H9 (cell line): Measurements from ENCODE around the gene ARHGAP15. TPM values are rescaled to one million over a fixed set of nuclear protein-coding genes. Genes with fewer than 3 reads are reported as not detected.
A peak's percentile ranks its signal among the peaks of the same experiment; 100 is the strongest.

Experiments
- DNase-seq: peaks from one replicate; pipeline ENCODE4 v3.0.0-alpha.2; 2017
- H2AFZ ChIP-seq: one replicate; pipeline ENCODE4 v1.6.1; 2013; ENCODE audit warnings: mild to moderate bottlenecking, low read length, control low read depth, moderate library complexity
- H2AK5ac ChIP-seq: 2 replicates; pipeline ENCODE4 v1.6.1; 2013; ENCODE audit warnings: low read length, control low read depth, mixed read lengths; ENCODE audit not compliant: insufficient read length
- H2BK120ac ChIP-seq: one replicate; pipeline ENCODE4 v1.6.1; 2013; ENCODE audit warnings: low read depth, mild to moderate bottlenecking, low read length, control low read depth, inconsistent platforms; ENCODE audit not compliant: poor library complexity, severe bottlenecking
- H2BK12ac ChIP-seq: 2 replicates; pipeline ENCODE4 v1.6.1; 2013; ENCODE audit warnings: low read length, control low read depth, mixed read lengths, low read depth; ENCODE audit not compliant: insufficient read length
- H2BK15ac ChIP-seq: 2 replicates; pipeline ENCODE4 v1.6.1; 2013; ENCODE audit warnings: low read depth, low read length, control low read depth
- H2BK20ac ChIP-seq: one replicate; pipeline ENCODE4 v1.6.1; 2013; ENCODE audit warnings: low read depth, mild to moderate bottlenecking, low read length, control low read depth, inconsistent platforms; ENCODE audit not compliant: poor library complexity, severe bottlenecking
- H2BK5ac ChIP-seq: 2 replicates; pipeline ENCODE4 v1.6.1; 2013; ENCODE audit warnings: low read length, control low read depth, mixed read lengths; ENCODE audit not compliant: insufficient read length
- H3K14ac ChIP-seq: 2 replicates; pipeline ENCODE4 v1.6.1; 2013; ENCODE audit warnings: low read length, control low read depth; ENCODE audit not compliant: insufficient read depth
- H3K18ac ChIP-seq: 2 replicates; pipeline ENCODE4 v1.6.1; 2013; ENCODE audit warnings: low read depth, mild to moderate bottlenecking, mixed read lengths, low read length, control low read depth; ENCODE audit not compliant: insufficient read length
- H3K23ac ChIP-seq: 2 replicates; pipeline ENCODE4 v1.6.1; 2013; ENCODE audit warnings: low read length, control low read depth, mixed read lengths, low read depth; ENCODE audit not compliant: insufficient read length
- H3K23me2 ChIP-seq: 2 replicates; pipeline ENCODE4 v1.6.1; 2013; ENCODE audit warnings: low read depth, mild to moderate bottlenecking, mixed read lengths, low read length, control low read depth; ENCODE audit not compliant: insufficient read length, poor library complexity, severe bottlenecking
- H3K27ac ChIP-seq: 2 replicates; pipeline ENCODE4 v1.5.1; 2013; ENCODE audit warnings: low read length, control low read depth, mixed read lengths, low read depth; ENCODE audit not compliant: insufficient read length
- H3K27me3 ChIP-seq: 2 replicates; pipeline ENCODE4 v1.6.1; 2013; ENCODE audit warnings: low read length, control low read depth, inconsistent platforms; ENCODE audit not compliant: insufficient read depth
- H3K4ac ChIP-seq: 2 replicates; pipeline ENCODE4 v1.6.1; 2013; ENCODE audit warnings: low read depth, mild to moderate bottlenecking, control low read depth, inconsistent platforms, low read length, moderate library complexity
- H3K4me1 ChIP-seq: 2 replicates; pipeline ENCODE4 v1.6.1; 2013; ENCODE audit warnings: low read length, control low read depth, inconsistent platforms; ENCODE audit not compliant: insufficient read depth
- H3K4me2 ChIP-seq: 2 replicates; pipeline ENCODE4 v1.6.1; 2013; ENCODE audit warnings: low read length, control low read depth, mixed read lengths; ENCODE audit not compliant: insufficient read length, insufficient read depth
- H3K56ac ChIP-seq: 2 replicates; pipeline ENCODE4 v1.6.1; 2013; ENCODE audit warnings: low read depth, mild to moderate bottlenecking, mixed read lengths, low read length, control low read depth; ENCODE audit not compliant: insufficient read length
- H3K79me1 ChIP-seq: 2 replicates; pipeline ENCODE4 v1.6.1; 2013; ENCODE audit warnings: low read depth, mild to moderate bottlenecking, moderate library complexity, low read length, control low read depth, inconsistent platforms; ENCODE audit not compliant: insufficient read depth, poor library complexity, severe bottlenecking
- H3K79me2 ChIP-seq: 2 replicates; pipeline ENCODE4 v1.6.1; 2013; ENCODE audit warnings: low read length, control low read depth, inconsistent platforms; ENCODE audit not compliant: insufficient read depth
- H3K9ac ChIP-seq: 2 replicates; pipeline ENCODE4 v1.6.1; 2013; ENCODE audit warnings: low read length, control low read depth, mixed read lengths; ENCODE audit not compliant: insufficient read length; ENCODE audit errors: extremely low read depth
- H3K9me3 ChIP-seq: one replicate; pipeline ENCODE4 v1.6.1; 2013; ENCODE audit warnings: low read depth, low read length, inconsistent platforms; ENCODE audit not compliant: control insufficient read depth
- H3T11ph ChIP-seq: one replicate; pipeline ENCODE4 v1.6.1; 2013; ENCODE audit warnings: mild to moderate bottlenecking, low read length, control low read depth, inconsistent platforms
- H4K20me1 ChIP-seq: one replicate; pipeline ENCODE4 v1.6.1; 2013; ENCODE audit not compliant: control insufficient read depth, insufficient read length, insufficient read depth
- H4K5ac ChIP-seq: 2 replicates; pipeline ENCODE4 v1.6.1; 2013; ENCODE audit warnings: low read depth, mild to moderate bottlenecking, mixed read lengths, low read length, control low read depth; ENCODE audit not compliant: insufficient read length
- H4K8ac ChIP-seq: replicated peaks from 2 replicates; pipeline ENCODE4 v1.6.1; 2013; ENCODE audit warnings: low read length, control low read depth, mixed read lengths, low read depth; ENCODE audit not compliant: insufficient read length
- H4K91ac ChIP-seq: 2 replicates; pipeline ENCODE4 v1.6.1; 2013; ENCODE audit warnings: low read depth, mild to moderate bottlenecking, moderate library complexity, mixed read lengths, low read length, control low read depth; ENCODE audit not compliant: insufficient read length
- H3K27ac Mint-ChIP-seq, 3 experiments: 2 replicates in 2 of 3; 3 replicates in 1 of 3; pipeline ENCODE4 v1.8.0; 2020 to 2021; ENCODE audit warnings: mixed read lengths in 3 of 3, mild to moderate bottlenecking in 1 of 3, moderate library complexity in 1 of 3
- H3K27me3 Mint-ChIP-seq: 2 replicates; pipeline ENCODE4 v1.8.0; 2021; ENCODE audit warnings: low read depth, mild to moderate bottlenecking, moderate library complexity, mixed read lengths
- H3K36me3 Mint-ChIP-seq, 3 experiments: 2 replicates in 2 of 3; 3 replicates in 1 of 3; pipeline ENCODE4 v1.8.0; 2020 to 2021; ENCODE audit warnings: low read depth in 3 of 3, mixed read lengths in 3 of 3; ENCODE audit not compliant: insufficient read depth in 1 of 3
- H3K4me1 Mint-ChIP-seq, 2 experiments: 2 replicates each; pipeline ENCODE4 v1.8.0; 2020; ENCODE audit warnings: mixed read lengths in 2 of 2
- H3K4me3 Mint-ChIP-seq, 2 experiments: 2 replicates in 1 of 2; 3 replicates in 1 of 2; pipeline ENCODE4 v1.8.0; 2020 to 2021; ENCODE audit warnings: mild to moderate bottlenecking in 2 of 2, mixed read lengths in 2 of 2, moderate library complexity in 1 of 2
- H3K9me3 Mint-ChIP-seq, 2 experiments: 2 replicates in 1 of 2; 3 replicates in 1 of 2; pipeline ENCODE4 v1.8.0; 2020; ENCODE audit warnings: mild to moderate bottlenecking in 2 of 2, mixed read lengths in 2 of 2, moderate library complexity in 1 of 2
- WGBS: extraction: QIAGEN DNeasy Blood & Tissue Kit; methylation state at CpG from one replicate; pipeline ENCODE4 v1.1.7; 2013; ENCODE audit warnings: missing lambda C conversion rate, low lambda C conversion rate, mixed read lengths; ENCODE audit not compliant: insufficient read length; ENCODE audit errors: extremely low coverage; 5-methylcytosine and 5-hydroxymethylcytosine counted together
- total RNA-seq: library from RNA; stranded (reverse); gene quantifications from 2 replicates; pipeline ENCODE4 v1.2.1, GENCODE V29; 2021
- TF ChIP-seq, protein P1 (sequence below): fragments of 200-600 bp; sonication (generic); conservative IDR thresholded peaks from 3 replicates; pipeline ENCODE4 v1.8.0; 2021; ENCODE audit warnings: antibody characterized with exemption, mild to moderate bottlenecking

Gene ARHGAP15
- total RNA-seq, 1 experiment from 2014 or later = not detected

DNA sequence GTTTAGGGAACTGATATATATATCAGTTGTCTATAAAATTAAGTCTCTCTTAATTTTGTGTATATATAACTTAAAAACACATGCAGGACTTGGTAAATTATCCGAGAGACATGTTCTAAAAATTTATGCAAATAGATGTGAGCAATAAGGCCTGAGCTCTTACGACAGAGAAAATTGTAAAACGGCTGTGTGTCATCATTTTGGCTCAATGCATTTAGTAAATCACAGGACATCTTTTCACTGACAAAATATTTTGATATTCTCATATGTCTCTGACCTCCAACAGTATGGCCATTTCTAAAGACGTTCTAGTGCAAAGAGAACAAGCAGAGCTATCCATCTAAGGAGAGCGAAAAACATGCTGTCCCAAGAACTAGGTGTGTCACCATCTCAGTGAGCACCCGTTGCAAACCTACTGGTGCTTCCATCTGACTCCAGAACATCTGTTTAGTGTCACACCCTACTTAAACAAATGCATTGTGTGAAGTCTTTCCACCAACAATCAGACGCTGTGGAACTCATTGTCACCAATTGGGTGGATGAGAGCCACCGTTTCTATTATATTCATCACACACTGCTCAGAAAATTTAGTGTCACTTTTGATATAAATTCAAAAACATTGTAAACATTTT is 108.0 kb downstream of the ARHGAP15 start:
- H2BK15ac ChIP-seq = no peak overlapping the region
- no peaks in the 10 kb centered on the region for H3K79me2 ChIP-seq
- H3K4me1 ChIP-seq = peaks cover 6% of the 10 kb centered on the region; the same call in 1 of the 2 replicates
- H3K27ac ChIP-seq = no peak overlapping the region
- no peak overlapping the region for H3K23ac ChIP-seq
- no peaks in the 10 kb centered on the region for H3K79me1 ChIP-seq
- no peak overlapping the region for H4K91ac ChIP-seq
- Mint-ChIP-seq H3K9me3 (peaks cover 9 to 10% of the 10 kb centered on the region in 2 experiments), H3K4me3 (no peak overlapping the region), H3K27ac (no peak overlapping the region), H3K36me3 (peaks cover 0 to 27% (median 5%) of the 10 kb centered on the region in 3 experiments; a peak in 4 of 7 replicates), H3K4me1 (peaks cover 13 to 14% of the 10 kb centered on the region in 2 experiments), H3K27me3 (peaks cover 2% of the 10 kb centered on the region; the same call in 1 of the 2 replicates)
- no peak overlapping the region for H3K4me2 ChIP-seq
- TF ChIP-seq, protein P1, sequence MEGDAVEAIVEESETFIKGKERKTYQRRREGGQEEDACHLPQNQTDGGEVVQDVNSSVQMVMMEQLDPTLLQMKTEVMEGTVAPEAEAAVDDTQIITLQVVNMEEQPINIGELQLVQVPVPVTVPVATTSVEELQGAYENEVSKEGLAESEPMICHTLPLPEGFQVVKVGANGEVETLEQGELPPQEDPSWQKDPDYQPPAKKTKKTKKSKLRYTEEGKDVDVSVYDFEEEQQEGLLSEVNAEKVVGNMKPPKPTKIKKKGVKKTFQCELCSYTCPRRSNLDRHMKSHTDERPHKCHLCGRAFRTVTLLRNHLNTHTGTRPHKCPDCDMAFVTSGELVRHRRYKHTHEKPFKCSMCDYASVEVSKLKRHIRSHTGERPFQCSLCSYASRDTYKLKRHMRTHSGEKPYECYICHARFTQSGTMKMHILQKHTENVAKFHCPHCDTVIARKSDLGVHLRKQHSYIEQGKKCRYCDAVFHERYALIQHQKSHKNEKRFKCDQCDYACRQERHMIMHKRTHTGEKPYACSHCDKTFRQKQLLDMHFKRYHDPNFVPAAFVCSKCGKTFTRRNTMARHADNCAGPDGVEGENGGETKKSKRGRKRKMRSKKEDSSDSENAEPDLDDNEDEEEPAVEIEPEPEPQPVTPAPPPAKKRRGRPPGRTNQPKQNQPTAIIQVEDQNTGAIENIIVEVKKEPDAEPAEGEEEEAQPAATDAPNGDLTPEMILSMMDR = no peak
- H3K56ac ChIP-seq = no peak overlapping the region
- no peak overlapping the region for H3T11ph ChIP-seq
- H3K23me2 ChIP-seq = no peaks in the 10 kb centered on the region
- H3K18ac ChIP-seq = no peak overlapping the region
- no peak for DNase-seq
- H2BK120ac ChIP-seq = no peak overlapping the region
- no peak overlapping the region for H2BK5ac ChIP-seq
- H2AK5ac ChIP-seq = no peak overlapping the region
- H3K27me3 ChIP-seq = no peaks in the 10 kb centered on the region
- WGBS = no CpG with 5 or more reads among the region's 8 CpGs
- no peak overlapping the region for H2BK20ac ChIP-seq
- peak overlapping the region; percentile 67 for H2BK12ac ChIP-seq
- H4K8ac ChIP-seq = no peak overlapping the region
- H2AFZ ChIP-seq = no peak overlapping the region
- no peak overlapping the region for H3K4ac ChIP-seq
- no peak overlapping the region for H3K14ac ChIP-seq
- no peak overlapping the region for H3K9ac ChIP-seq
- no peaks in the 10 kb centered on the region for H3K9me3 ChIP-seq
- no peaks in the 10 kb centered on the region for H4K20me1 ChIP-seq
- H4K5ac ChIP-seq = no peak overlapping the region
